NB4 (cell line): ENCODE data around the gene PLN.

ENCODE experiments used
- CTCF ChIP-seq: IDR thresholded peaks from one replicate; pipeline ENCODE4 v1.5.1; 2012; ENCODE audit warnings: low read depth, low read length
- MAX ChIP-seq: IDR thresholded peaks from 2 replicates; pipeline ENCODE4 v1.6.1; 2011; ENCODE audit warnings: low read depth, low read length
- POLR2A ChIP-seq: IDR thresholded peaks from 2 replicates; pipeline ENCODE4 v1.6.1; 2011; ENCODE audit warnings: mild to moderate bottlenecking; ENCODE audit not compliant: insufficient read length; ENCODE audit errors: extremely low read depth

DNA sequence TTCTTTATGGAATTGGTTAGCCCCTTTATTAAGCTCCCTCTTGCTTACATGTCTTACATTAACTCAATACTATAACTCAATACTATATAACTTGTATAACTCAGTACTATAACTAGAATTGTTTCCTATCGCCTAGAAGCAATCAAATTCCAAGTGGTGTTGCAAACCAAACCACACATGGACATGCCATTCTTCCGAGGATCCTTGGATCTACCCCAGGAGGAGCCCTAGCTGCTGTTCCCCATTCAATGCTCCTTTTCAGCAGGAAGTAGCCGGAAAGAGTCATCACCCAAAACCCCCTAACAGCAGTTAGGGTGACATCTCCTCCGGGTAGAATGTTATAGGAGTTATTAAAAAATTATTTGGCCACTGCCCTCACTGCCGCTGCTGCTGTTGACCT is 40.5 kb downstream of the PLN start:
- no peak for TF ChIP-seq POLR2A
- no peak for TF ChIP-seq CTCF
- TF ChIP-seq MAX = no peak
